Activated CD4-positive, alpha-beta memory T cell treated with anti-CD3 and anti-CD28 coated beads for 36 hours (primary cell): ENCODE data around the gene RNU2-63P. TPM values are rescaled to one million over a fixed set of nuclear protein-coding genes. Genes with fewer than 3 reads are reported as not detected.

Experiments
- total RNA-seq, 2 experiments: library from RNA; stranded (reverse); gene quantifications; one replicate each; pipeline ENCODE4 v1.2.3, GENCODE V29; 2021

RNU2-63P gene
- total RNA-seq, 2 experiments from 2014 or later = 14.4 to 25.7 TPM

Other genes with a start within 250 kb of the RNU2-63P start
- 1 to 10 TPM; 2.3 to 2.5 TPM for gene RGPD2, start 190.8 kb downstream of the RNU2-63P start, total RNA-seq
- 10 to 100 TPM; 10.6 to 11.0 TPM for gene KRCC1, start 39.2 kb upstream of the RNU2-63P start, total RNA-seq
- not detected for gene SMYD1, start 51.3 kb upstream of the RNU2-63P start, total RNA-seq
- not detected for gene FABP1, start 111.5 kb upstream of the RNU2-63P start, total RNA-seq
- under 1 TPM; 0.41 to 0.48 TPM for gene THNSL2, start 153.8 kb upstream of the RNU2-63P start, total RNA-seq